A549 (cell line): ENCODE results near the gene SCUBE3.

Experiments used
- CTCF ChIP-seq: fragments of >200 bp; sonication (Bioruptor Twin); formaldehyde crosslinking; IDR thresholded peaks from 3 replicates; pipeline ENCODE4 v1.5.1; 2016
- FOSL2 ChIP-seq, 2 experiments: fragments of 450-650 bp in 1 of 2; fragments of >200 bp in 1 of 2; sonication (Bioruptor Twin) in 1 of 2; formaldehyde crosslinking; IDR thresholded peaks; 2 replicates each; pipeline versions ENCODE4 v1.5.0 to v1.6.1; 2016 to 2020; ENCODE audit warnings: mild to moderate bottlenecking in 1 of 2, moderate library complexity in 1 of 2
- JUNB ChIP-seq: fragments of >200 bp; sonication (Bioruptor Twin); formaldehyde crosslinking; IDR thresholded peaks from 2 replicates; pipeline ENCODE4 v1.6.1; 2016
- KDM1A ChIP-seq: fragments of 200-600 bp; sonication (generic); IDR thresholded peaks from 2 replicates; pipeline ENCODE4 v1.6.1; 2016; ENCODE audit warnings: low read depth, mild to moderate bottlenecking
- MYC ChIP-seq: IDR thresholded peaks from 2 replicates; pipeline ENCODE4 v1.6.1; 2012; ENCODE audit warnings: mild to moderate bottlenecking, inconsistent platforms, low read length, improper control_type of control experiment, borderline replicate concordance
- POLR2A ChIP-seq: IDR thresholded peaks from 2 replicates; pipeline ENCODE4 v1.6.1; 2012; ENCODE audit warnings: mild to moderate bottlenecking, low read length
- RCOR1 ChIP-seq: fragments of 150-350 bp; IDR thresholded peaks from 2 replicates; pipeline ENCODE4 v1.6.1; 2014; ENCODE audit warnings: antibody characterized with exemption, low read length, low read depth
- TFCP2L1 ChIP-seq: fragments of 250-450 bp; sonication (Bioruptor Pico); IDR thresholded peaks from 2 replicates; pipeline ENCODE4 v1.5.0; 2021; ENCODE audit warnings: mild to moderate bottlenecking

DNA sequence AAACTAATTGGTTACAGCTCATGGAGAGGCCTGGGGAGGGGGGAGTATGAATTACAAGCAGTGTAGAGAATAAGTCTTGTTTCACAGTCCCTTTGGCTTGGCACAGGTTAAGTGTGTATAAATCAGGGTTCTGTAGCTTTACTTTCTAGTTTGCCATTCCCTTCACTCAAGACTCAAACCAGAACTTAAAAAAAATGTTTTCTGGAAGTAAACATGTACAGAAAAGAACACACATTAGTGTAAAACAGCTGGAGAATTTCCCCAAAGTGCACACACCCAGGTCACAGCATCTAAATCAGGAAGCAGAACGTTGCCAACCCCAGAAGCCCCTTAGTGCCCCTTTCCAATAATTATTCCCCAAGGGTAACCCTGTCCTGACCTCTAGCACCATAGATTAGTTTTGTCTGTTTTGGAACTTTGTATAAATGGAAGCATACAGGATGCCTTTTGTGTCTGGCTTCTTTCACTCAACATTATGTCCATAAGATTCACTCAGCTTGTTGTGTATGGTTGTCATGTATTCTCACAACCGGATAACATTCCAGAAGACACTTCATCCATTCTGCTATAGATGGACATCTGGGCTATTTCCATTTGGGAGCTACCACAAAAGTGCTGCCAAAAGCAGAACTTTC lies 33.7 kb upstream of the SCUBE3 start:
- TF ChIP-seq TFCP2L1 (CRISPR knock-in tag) = no peak
- TF ChIP-seq MYC = no peak
- no peak for TF ChIP-seq CTCF
- no peak for TF ChIP-seq POLR2A
- no peak for TF ChIP-seq JUNB
- no peak for TF ChIP-seq KDM1A
- no peak for TF ChIP-seq RCOR1
- no peak for TF ChIP-seq FOSL2 (IDR thresholded peaks at IDR 0.05)
- no peak for TF ChIP-seq FOSL2 (CRISPR knock-in tag; IDR thresholded peaks at IDR 0.05)
